Endothelial cell of umbilical vein (primary cell): ENCODE data around the gene CACNA1S. TPM values are rescaled to one million over a fixed set of nuclear protein-coding genes. Genes with fewer than 3 reads are reported as not detected.

ENCODE experiments used
- BruUV-seq: library from RNA; stranded (reverse); fragments of 400-500 nt; replicated peaks from 2 replicates; lab custom pipeline; 2021; lab: Mats Ljungman, UMichigan
- CTCF ChIA-PET: fragments of 300-600, 350-600 bp; sonication (Branson Sonifier 250); formaldehyde crosslinking; loops from one replicate; lab custom pipeline; 2021; ENCODE audit warnings: antibody characterized with exemption, inconsistent platforms; lab: Charles Lee
- POLR2A ChIA-PET: fragments of 300-600, 350-600 bp; sonication (Branson Sonifier 250); formaldehyde crosslinking; loops from one replicate; lab custom pipeline; 2021; ENCODE audit warnings: antibody characterized with exemption, inconsistent platforms; lab: Charles Lee
- DNase-seq: peaks from one replicate; pipeline ENCODE4 v3.0.0-alpha.2; 2011; ENCODE audit warnings: low read depth, low spot score
- FAIRE-seq: peaks from 2 replicates; lab custom pipeline; 2011; peaks lifted over from hg19 to GRCh38; lab: Jason Lieb, UNC
- H2AFZ ChIP-seq: 2 replicates; pipeline ENCODE4 v1.6.0; 2012; ENCODE audit warnings: low read depth, low read length, control low read depth, inconsistent platforms
- H3K27ac ChIP-seq: 2 replicates; pipeline ENCODE4 v1.5.1; 2011; ENCODE audit warnings: low read depth, mild to moderate bottlenecking, control low read depth, low read length, moderate library complexity; ENCODE audit not compliant: insufficient read depth
- H3K27me3 ChIP-seq, 2 experiments: 2 replicates each; pipeline versions ENCODE4 v1.6.0 to v1.6.1; 2011; ENCODE audit warnings: low read length in 2 of 2, mixed read lengths in 1 of 2; ENCODE audit not compliant: control insufficient read depth in 2 of 2, insufficient read depth in 2 of 2
- H3K36me3 ChIP-seq, 2 experiments: 2 replicates in 1 of 2; 3 replicates in 1 of 2; pipeline ENCODE4 v1.5.1; 2011; ENCODE audit warnings: low read length in 2 of 2, mild to moderate bottlenecking in 1 of 2, moderate library complexity in 1 of 2; ENCODE audit not compliant: control insufficient read depth in 2 of 2, insufficient read depth in 2 of 2; ENCODE audit errors: extremely low read depth in 1 of 2
- H3K4me1 ChIP-seq: 3 replicates; pipeline ENCODE4 v1.5.1; 2011; ENCODE audit warnings: mild to moderate bottlenecking, low read length; ENCODE audit not compliant: control insufficient read depth, insufficient read depth; ENCODE audit errors: extremely low read depth
- H3K4me2 ChIP-seq: 2 replicates; pipeline ENCODE4 v1.6.1; 2011; ENCODE audit warnings: low read length, control low read depth, mixed read lengths; ENCODE audit not compliant: insufficient read depth
- H3K4me3 ChIP-seq, 3 experiments: fragments of 200-600 bp in 1 of 3; sonication (generic), shearing (Covaris generic) in 1 of 3; replicated peaks in 1 of 3; 2 replicates each; pipeline ENCODE4 v1.5.1; 2011 to 2016; ENCODE audit warnings: control low read depth in 3 of 3, low read length in 3 of 3, mild to moderate bottlenecking in 2 of 3, inconsistent platforms in 1 of 3, low read depth in 1 of 3, moderate library complexity in 1 of 3; ENCODE audit not compliant: insufficient read depth in 1 of 3
- H3K79me2 ChIP-seq: 2 replicates; pipeline ENCODE4 v1.6.0; 2012; ENCODE audit warnings: low read length, inconsistent platforms; ENCODE audit not compliant: control insufficient read depth, insufficient read depth
- H3K9ac ChIP-seq: replicated peaks from 2 replicates; pipeline ENCODE3; 2011; ENCODE audit warnings: low read length, control low read depth; ENCODE audit not compliant: insufficient read depth; ENCODE audit errors: extremely low read depth
- H3K9me1 ChIP-seq: replicated peaks from 3 replicates; pipeline ENCODE4 v1.6.0; 2011; ENCODE audit warnings: mild to moderate bottlenecking, low read length; ENCODE audit not compliant: control insufficient read depth, insufficient read depth; ENCODE audit errors: extremely low read depth
- H3K9me3 ChIP-seq: replicated peaks from 2 replicates; pipeline ENCODE4 v1.5.1; 2012; ENCODE audit warnings: low read length, inconsistent platforms; ENCODE audit not compliant: control insufficient read depth, insufficient read depth
- H4K20me1 ChIP-seq: replicated peaks from 2 replicates; pipeline ENCODE3; 2011; ENCODE audit warnings: mild to moderate bottlenecking, low read length; ENCODE audit not compliant: control insufficient read depth, insufficient read depth; ENCODE audit errors: extremely low read depth
- EZH2 ChIP-seq: IDR thresholded peaks from 2 replicates; pipeline ENCODE4 v1.6.1; 2012; ENCODE audit warnings: borderline replicate concordance, low read depth, mild to moderate bottlenecking, moderate library complexity, low read length, inconsistent platforms; ENCODE audit not compliant: severe bottlenecking
- FOS ChIP-seq: IDR thresholded peaks from 2 replicates; pipeline ENCODE4 v1.6.1; 2011; ENCODE audit warnings: mild to moderate bottlenecking, low read length, moderate library complexity, borderline replicate concordance; ENCODE audit not compliant: insufficient read depth
- GATA2 ChIP-seq: IDR thresholded peaks from 2 replicates; pipeline ENCODE4 v1.7.0; 2011; ENCODE audit warnings: low read depth, mild to moderate bottlenecking, moderate library complexity, mixed read lengths, low read length; ENCODE audit not compliant: insufficient read length, insufficient read depth
- JUN ChIP-seq: IDR thresholded peaks from 2 replicates; pipeline ENCODE4 v1.6.1; 2011; ENCODE audit warnings: borderline replicate concordance, low read depth; ENCODE audit not compliant: insufficient read length, insufficient read depth
- MYC ChIP-seq: IDR thresholded peaks from one replicate; pipeline ENCODE4 v1.6.1; 2011; ENCODE audit warnings: mild to moderate bottlenecking, low read depth, low read length
- POLR2A ChIP-seq: IDR thresholded peaks from 2 replicates; pipeline ENCODE4 v1.6.1; 2012; ENCODE audit warnings: low read depth, mild to moderate bottlenecking, control low read depth, low read length
- POLR2AphosphoS5 ChIP-seq: IDR thresholded peaks from 2 replicates; pipeline ENCODE4 v1.6.1; 2012; ENCODE audit warnings: low read depth, mild to moderate bottlenecking, control low read depth, low read length, moderate library complexity; ENCODE audit not compliant: insufficient read depth
- dilution Hi-C: fragments of 300-500 bp; cut with MboI; formaldehyde crosslinking; loops from one replicate; pipeline ENCODE4 v1.15.0; 2019; ENCODE audit warnings: low sequenced_read_pairs; ENCODE audit not compliant: extremely low pct_ligation_motif_present
- intact Hi-C: fragments of 100-400 bp; cut with micrococcal nuclease; formaldehyde crosslinking; loops from one replicate; pipeline ENCODE4 v1.10.0; 2022
- polyA plus RNA-seq, 4 experiments: library from polyadenylated mRNA; depleted of rRNA in 3 of 4; stranded (reverse) in 3 of 4; unstranded in 1 of 4; fragments of >200 nt; gene quantifications; 2 replicates each; pipeline versions ENCODE4 v1.2.1 to v1.2.3, GENCODE V29; 2011 to 2012; ENCODE audit warnings: missing spikeins in 1 of 4
- total RNA-seq: library from RNA; stranded (reverse); gene quantifications from 2 replicates; pipeline ENCODE4 v1.2.3, GENCODE V29; 2021
- TF ChIP-seq, protein P1 (sequence below): IDR thresholded peaks from 2 replicates; pipeline ENCODE4 v1.6.1; 2011; ENCODE audit not compliant: insufficient read depth, insufficient read length
- TF ChIP-seq, protein P2 (sequence below), 2 donors: IDR thresholded peaks; 1 replicate in 1 of 2; 2 replicates in 1 of 2; pipeline ENCODE4 v1.5.1; 2011; ENCODE audit warnings: low read length in 2 of 2, mild to moderate bottlenecking in 2 of 2, moderate library complexity in 2 of 2, control low read depth in 1 of 2, inconsistent platforms in 1 of 2, low read depth in 1 of 2; ENCODE audit not compliant: insufficient read depth in 1 of 2; ENCODE audit errors: extremely low read depth in 1 of 2

CACNA1S gene
- total and polyA plus RNA-seq, 2 donors (not counting 3 experiments of a cell fraction or from before 2014, with no cell fraction given): not detected

DNA sequence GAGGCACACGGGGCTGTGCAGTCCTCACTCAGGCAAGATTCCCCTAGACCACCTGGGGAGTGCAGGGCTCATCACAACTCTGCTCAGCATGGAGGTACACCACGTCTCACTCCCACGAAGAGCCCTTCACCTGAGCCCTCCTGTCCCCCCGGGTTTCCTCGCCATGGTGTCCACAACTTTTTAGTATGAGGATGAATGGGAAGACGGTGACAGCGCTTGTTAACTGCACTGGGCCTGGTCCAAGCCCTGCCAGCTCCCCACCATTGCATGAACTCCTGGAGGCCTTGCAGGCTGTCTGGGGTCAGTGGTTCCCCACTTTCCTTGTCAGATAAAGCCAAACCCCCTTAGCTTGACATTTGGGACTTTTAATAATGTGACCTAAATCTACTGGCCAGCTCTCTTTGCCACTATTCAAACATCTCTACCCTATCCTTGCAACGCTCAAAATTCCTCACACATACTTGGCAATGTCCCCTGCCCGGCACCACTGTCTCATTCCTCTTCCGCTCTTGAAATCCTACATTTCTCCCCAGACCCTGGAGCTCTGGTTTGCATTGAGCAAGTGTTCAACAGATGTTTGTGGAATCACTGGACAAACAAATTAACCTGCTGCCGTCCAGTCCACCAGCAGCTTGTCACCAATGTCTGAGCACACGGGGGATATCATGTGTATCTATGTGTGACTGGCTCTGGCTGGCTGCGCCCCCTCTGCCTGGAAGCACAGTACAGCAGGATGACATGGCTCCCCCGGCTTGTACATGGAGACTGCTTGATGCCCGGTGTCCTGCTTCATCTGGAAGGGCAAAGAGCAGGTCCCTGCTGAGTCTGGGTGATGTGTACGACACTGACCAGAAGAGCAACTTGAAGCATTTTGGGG lies 30.9 kb upstream of the CACNA1S start:
- no peak overlapping the region for H3K4me2 ChIP-seq
- no peaks in the 10 kb centered on the region for H4K20me1 ChIP-seq
- peaks cover 0 to 46% of the 10 kb centered on the region in 2 experiments for H3K36me3 ChIP-seq
- H3K27me3 ChIP-seq: no peaks in the 10 kb centered on the region
- no peak overlapping the region for H3K4me3 ChIP-seq
- CTCF ChIA-PET: interaction anchor here (1.3 to 1.9 kb wide), 2 partner anchors 11 to 24 kb away, joined by 3 to 6 read pairs; partner anchors contain the start of gene TMEM9
- BruUV-seq: no TSS peak
- dilution Hi-C loops (no loop called here), intact Hi-C loops (no loop called here)
- no peaks in the 10 kb centered on the region for H3K4me1 ChIP-seq
- TF ChIP-seq POLR2A: no peak
- TF ChIP-seq FOS: no peak
- no peak for TF ChIP-seq EZH2
- TF ChIP-seq POLR2AphosphoS5: no peak
- TF ChIP-seq, protein P1, sequence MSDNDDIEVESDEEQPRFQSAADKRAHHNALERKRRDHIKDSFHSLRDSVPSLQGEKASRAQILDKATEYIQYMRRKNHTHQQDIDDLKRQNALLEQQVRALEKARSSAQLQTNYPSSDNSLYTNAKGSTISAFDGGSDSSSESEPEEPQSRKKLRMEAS: no peak
- no peak for TF ChIP-seq JUN
- TF ChIP-seq MYC: no peak
- no peak for TF ChIP-seq GATA2
- TF ChIP-seq, protein P2, sequence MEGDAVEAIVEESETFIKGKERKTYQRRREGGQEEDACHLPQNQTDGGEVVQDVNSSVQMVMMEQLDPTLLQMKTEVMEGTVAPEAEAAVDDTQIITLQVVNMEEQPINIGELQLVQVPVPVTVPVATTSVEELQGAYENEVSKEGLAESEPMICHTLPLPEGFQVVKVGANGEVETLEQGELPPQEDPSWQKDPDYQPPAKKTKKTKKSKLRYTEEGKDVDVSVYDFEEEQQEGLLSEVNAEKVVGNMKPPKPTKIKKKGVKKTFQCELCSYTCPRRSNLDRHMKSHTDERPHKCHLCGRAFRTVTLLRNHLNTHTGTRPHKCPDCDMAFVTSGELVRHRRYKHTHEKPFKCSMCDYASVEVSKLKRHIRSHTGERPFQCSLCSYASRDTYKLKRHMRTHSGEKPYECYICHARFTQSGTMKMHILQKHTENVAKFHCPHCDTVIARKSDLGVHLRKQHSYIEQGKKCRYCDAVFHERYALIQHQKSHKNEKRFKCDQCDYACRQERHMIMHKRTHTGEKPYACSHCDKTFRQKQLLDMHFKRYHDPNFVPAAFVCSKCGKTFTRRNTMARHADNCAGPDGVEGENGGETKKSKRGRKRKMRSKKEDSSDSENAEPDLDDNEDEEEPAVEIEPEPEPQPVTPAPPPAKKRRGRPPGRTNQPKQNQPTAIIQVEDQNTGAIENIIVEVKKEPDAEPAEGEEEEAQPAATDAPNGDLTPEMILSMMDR (IDR thresholded peaks at IDR 0.05; ENCODE audit: extremely low read depth in 1 of 2, insufficient read depth in 1 of 2, low read depth in 1 of 2, low read length in 2 of 2): no peak
- H3K9me1 ChIP-seq: no peaks in the 10 kb centered on the region
- POLR2A ChIA-PET: no interaction called here
- H3K9ac ChIP-seq: no peak overlapping the region
- H3K9me3 ChIP-seq: no peaks in the 10 kb centered on the region
- no peak overlapping the region for H3K27ac ChIP-seq
- no peak for DNase-seq
- no peak overlapping the region for H2AFZ ChIP-seq
- FAIRE-seq: no peak
- no peaks in the 10 kb centered on the region for H3K79me2 ChIP-seq
